IMR-90 (cell line): Measurements from ENCODE around the gene AXIN2. TPM values are rescaled to one million over a fixed set of nuclear protein-coding genes. Genes with fewer than 3 reads are reported as not detected.

Experiments used
- ATAC-seq: fragments of 200-7000 bp; cut with Tn5 transposase; 2 replicates; pipeline ENCODE4 v1.9.1; 2020; ENCODE audit warnings: low read depth, mild to moderate bottlenecking, moderate library complexity
- BruUV-seq: library from RNA; stranded (reverse); fragments of 400-500 nt; replicated peaks from 2 replicates; lab custom pipeline; 2021; lab: Mats Ljungman, UMichigan
- CTCF ChIA-PET: fragments of 300-600 bp; formaldehyde crosslinking; extraction: SDS; loops from one replicate; lab custom pipeline; 2021; ENCODE audit warnings: antibody characterized with exemption; lab: Yijun Ruan, JAX
- POLR2A ChIA-PET: fragments of 300-600 bp; sonication (Branson Sonifier 250); formaldehyde crosslinking; loops from one replicate; lab custom pipeline; 2022; ENCODE audit warnings: antibody characterized with exemption; ENCODE audit not compliant: unreplicated experiment; lab: Charles Lee
- DNase-seq: peaks from one replicate; pipeline ENCODE4 v3.0.0; 2013
- H2AFZ ChIP-seq: replicated peaks from 2 replicates; pipeline ENCODE3; 2013; ENCODE audit warnings: low read length, mild to moderate bottlenecking; ENCODE audit not compliant: poor library complexity
- H2AK5ac ChIP-seq: 2 replicates; pipeline ENCODE4 v1.6.1; 2013; ENCODE audit warnings: low read depth, low read length, inconsistent platforms
- H2AK9ac ChIP-seq: replicated peaks from 2 replicates; pipeline ENCODE3; 2013; ENCODE audit warnings: mild to moderate bottlenecking, low read depth, low read length, moderate library complexity; ENCODE audit not compliant: poor library complexity
- H2BK120ac ChIP-seq: 2 replicates; pipeline ENCODE4 v1.6.1; 2013; ENCODE audit warnings: low read depth, low read length, inconsistent platforms
- H2BK15ac ChIP-seq: 3 replicates; pipeline ENCODE4 v1.6.1; 2013; ENCODE audit warnings: low read depth, low read length, inconsistent platforms
- H2BK20ac ChIP-seq: 2 replicates; pipeline ENCODE4 v1.6.1; 2013; ENCODE audit warnings: low read depth, mild to moderate bottlenecking, inconsistent platforms, low read length, moderate library complexity
- H2BK5ac ChIP-seq: 2 replicates; pipeline ENCODE4 v1.6.1; 2013; ENCODE audit warnings: mild to moderate bottlenecking, low read depth, low read length, inconsistent platforms; ENCODE audit not compliant: poor library complexity, severe bottlenecking
- H3K14ac ChIP-seq: replicated peaks from 2 replicates; pipeline ENCODE4 v1.6.1; 2013; ENCODE audit warnings: low read depth, low read length, inconsistent platforms
- H3K18ac ChIP-seq: 2 replicates; pipeline ENCODE4 v1.6.1; 2013; ENCODE audit warnings: low read depth, low read length, control low read depth
- H3K23ac ChIP-seq: 2 replicates; pipeline ENCODE4 v1.6.1; 2013; ENCODE audit warnings: low read depth, low read length, inconsistent platforms
- H3K27ac ChIP-seq: 2 replicates; pipeline ENCODE4 v1.5.1; 2013; ENCODE audit warnings: mild to moderate bottlenecking, control low read depth, low read length; ENCODE audit not compliant: insufficient read depth
- H3K27me3 ChIP-seq: 2 replicates; pipeline ENCODE4 v1.6.1; 2013; ENCODE audit warnings: low read length; ENCODE audit not compliant: control insufficient read depth, insufficient read depth
- H3K36me3 ChIP-seq: 2 replicates; pipeline ENCODE4 v1.6.1; 2013; ENCODE audit warnings: low read length, mixed read lengths; ENCODE audit not compliant: control insufficient read depth, insufficient read depth
- H3K4ac ChIP-seq: 2 replicates; pipeline ENCODE4 v1.6.1; 2013; ENCODE audit warnings: low read depth, low read length, inconsistent platforms
- H3K4me1 ChIP-seq: 2 replicates; pipeline ENCODE4 v1.6.1; 2013; ENCODE audit warnings: low read length, mixed read lengths; ENCODE audit not compliant: control insufficient read depth, insufficient read depth
- H3K4me2 ChIP-seq: 2 replicates; pipeline ENCODE4 v1.6.1; 2013; ENCODE audit warnings: low read depth, mild to moderate bottlenecking, control low read depth, low read length, moderate library complexity
- H3K4me3 ChIP-seq: 2 replicates; pipeline ENCODE4 v1.5.1; 2013; ENCODE audit warnings: low read depth, mild to moderate bottlenecking, control low read depth, low read length, moderate library complexity; ENCODE audit not compliant: insufficient read depth
- H3K56ac ChIP-seq: 2 replicates; pipeline ENCODE4 v1.6.1; 2013; ENCODE audit warnings: low read length, inconsistent platforms; ENCODE audit not compliant: insufficient read depth; ENCODE audit errors: extremely low read depth
- H3K79me1 ChIP-seq, 2 experiments: 2 replicates each; pipeline ENCODE4 v1.6.1; 2013; ENCODE audit warnings: low read length in 2 of 2, inconsistent platforms in 1 of 2, low read depth in 1 of 2
- H3K9ac ChIP-seq: 2 replicates; pipeline ENCODE4 v1.6.1; 2013; ENCODE audit warnings: low read depth, low read length, control low read depth
- H3K9me1 ChIP-seq: 2 replicates; pipeline ENCODE4 v1.6.1; 2013; ENCODE audit warnings: low read length, inconsistent platforms; ENCODE audit not compliant: insufficient read depth
- H3K9me3 ChIP-seq: 2 replicates; pipeline ENCODE4 v1.6.1; 2013; ENCODE audit warnings: low read length; ENCODE audit not compliant: control insufficient read depth, insufficient read depth
- H4K20me1 ChIP-seq: 2 replicates; pipeline ENCODE4 v1.6.1; 2013; ENCODE audit warnings: low read length, inconsistent platforms; ENCODE audit not compliant: insufficient read depth
- H4K5ac ChIP-seq: 2 replicates; pipeline ENCODE4 v1.6.1; 2013; ENCODE audit warnings: mild to moderate bottlenecking, low read depth, low read length, control low read depth
- H4K8ac ChIP-seq, 2 experiments: 2 replicates each; pipeline ENCODE4 v1.6.1; 2013; ENCODE audit warnings: low read depth in 2 of 2, low read length in 2 of 2, control low read depth in 1 of 2, inconsistent platforms in 1 of 2
- H4K91ac ChIP-seq: 2 replicates; pipeline ENCODE4 v1.6.1; 2013; ENCODE audit warnings: low read depth, low read length, inconsistent platforms; ENCODE audit not compliant: insufficient read depth
- BHLHE40 ChIP-seq: fragments of 150-350 bp; IDR thresholded peaks from 2 replicates; pipeline ENCODE4 v1.6.1; 2016; ENCODE audit warnings: mild to moderate bottlenecking, low read depth, low read length
- CEBPB ChIP-seq: IDR thresholded peaks from 2 replicates; pipeline ENCODE4 v1.6.1; 2012; ENCODE audit warnings: low read depth, low read length, improper control_type of control experiment
- ELK1 ChIP-seq: fragments of 150-350 bp; IDR thresholded peaks from 2 replicates; pipeline ENCODE4 v1.6.1; 2016; ENCODE audit warnings: low read depth, mild to moderate bottlenecking, low read length, moderate library complexity, borderline replicate concordance
- MAFK ChIP-seq: IDR thresholded peaks from 2 replicates; pipeline ENCODE4 v1.6.1; 2012; ENCODE audit warnings: low read depth, low read length, improper control_type of control experiment
- MAZ ChIP-seq: IDR thresholded peaks from 2 replicates; pipeline ENCODE4 v1.6.1; 2012; ENCODE audit warnings: low read depth, mild to moderate bottlenecking, low read length, improper control_type of control experiment, moderate library complexity, borderline replicate concordance
- MXI1 ChIP-seq: IDR thresholded peaks from 2 replicates; pipeline ENCODE4 v1.6.1; 2012; ENCODE audit warnings: low read depth, mild to moderate bottlenecking, low read length, moderate library complexity, borderline replicate concordance
- POLR2A ChIP-seq: IDR thresholded peaks from 2 replicates; pipeline ENCODE4 v1.6.1; 2012; ENCODE audit warnings: mild to moderate bottlenecking, low read depth, low read length
- RAD21 ChIP-seq: IDR thresholded peaks from 2 replicates; pipeline ENCODE4 v1.6.1; 2012; ENCODE audit warnings: low read length, improper control_type of control experiment
- RCOR1 ChIP-seq: IDR thresholded peaks from 2 replicates; pipeline ENCODE4 v1.6.1; 2012; ENCODE audit warnings: mild to moderate bottlenecking, low read length, improper control_type of control experiment; ENCODE audit not compliant: insufficient replicate concordance
- USF2 ChIP-seq: fragments of 150-350 bp; IDR thresholded peaks from 2 replicates; pipeline ENCODE4 v1.6.1; 2017; ENCODE audit warnings: mild to moderate bottlenecking, antibody characterized with exemption, low read length, low read depth
- WGBS, 2 experiments: methylation state at CpG; one replicate each; pipeline versions ENCODE4 v1.1.5 to v1.1.7; 2013; ENCODE audit warnings: missing lambda C conversion rate in 2 of 2; ENCODE audit not compliant: insufficient read length in 1 of 2; ENCODE audit errors: extremely low coverage in 2 of 2; 5-methylcytosine and 5-hydroxymethylcytosine counted together
- dilution Hi-C: fragments of 300-500 bp; cut with HindIII; formaldehyde crosslinking; loops from one replicate; pipeline ENCODE4 v1.14.3; 2018; ENCODE audit warnings: low sequenced_read_pairs; ENCODE audit not compliant: unreplicated experiment
- in situ Hi-C: fragments of 300-500 bp; cut with MboI; formaldehyde crosslinking; loops from 3 replicates; pipeline ENCODE4 v1.14.3; 2019; ENCODE audit warnings: low sequenced_read_pairs, inconsistent platforms, mixed read lengths
- intact Hi-C: fragments of 100-400 bp; cut with micrococcal nuclease; formaldehyde crosslinking; loops from 2 replicates; pipeline ENCODE4 v1.10.0; 2022
- polyA plus RNA-seq, 3 experiments: library from polyadenylated mRNA; depleted of rRNA; stranded (reverse); fragments of >200 nt; gene quantifications; 2 replicates each; pipeline ENCODE4 v1.2.3, GENCODE V29; 2012; ENCODE audit warnings: low replicate concordance in 1 of 3
- total RNA-seq: library from RNA; depleted of rRNA; stranded (reverse); fragments of >200 nt; gene quantifications from 2 replicates; pipeline ENCODE4 v1.2.3, GENCODE V29; 2012

Gene AXIN2
- total and polyA plus RNA-seq, 2 of the 4 experiments (the other 2 are of a cell fraction) = 0.91 to 1.8 TPM

- Histone ChIP-seq H3K18ac (no peak overlapping the region), H3K4me3 (no peak overlapping the region), H2AK5ac (no peak overlapping the region), H4K20me1 (no peaks in the 10 kb centered on the region), H3K79me1 (no peaks in the 10 kb centered on the region), H3K23ac (no peak overlapping the region), H4K8ac (no peak overlapping the region), H3K14ac (peak overlapping the region; percentile 66; the same call in 1 of the 2 replicates), H2BK20ac (no peak overlapping the region), H3K4ac (no peak overlapping the region), H4K91ac (no peak overlapping the region), H2BK5ac (no peak overlapping the region), H2BK120ac (no peak overlapping the region), H4K5ac (no peak overlapping the region), H3K4me2 (no peak overlapping the region), H3K9me3 (peaks cover 2% of the 10 kb centered on the region; the same call in 1 of the 2 replicates), H3K4me1 (peaks cover 6% of the 10 kb centered on the region; the same call in 1 of the 2 replicates), H2AFZ (peak overlapping the region; percentile 68), H2BK15ac (no peak overlapping the region), H3K9me1 (peaks cover 2% of the 10 kb centered on the region; the same call in 1 of the 2 replicates), H3K56ac (no peak overlapping the region), H3K27ac (no peak overlapping the region), H3K36me3 (no peaks in the 10 kb centered on the region), H3K9ac (no peak overlapping the region), H2AK9ac (no peak overlapping the region), H3K27me3 (peaks cover 8% of the 10 kb centered on the region)
- intact Hi-C loops = no loop called here
- WGBS, 2 experiments = 17% methylated on average over 1 of the region's 5 CpGs; no CpG with 5 or more reads in 1 of the 2 experiments
- ChIA-PET POLR2A (no interaction called here), CTCF (no interaction called here)
- ATAC-seq = no peak
- in situ Hi-C loops = no loop called here
- dilution Hi-C loops = no loop called here
- peak; percentile 14 for DNase-seq
- no TSS peak for BruUV-seq
- TF ChIP-seq POLR2A (no peak), BHLHE40 (no peak), RAD21 (no peak), CEBPB (no peak), RCOR1 (no peak), MAFK (no peak), USF2 (no peak), MAZ (no peak), MXI1 (no peak), ELK1 (no peak)
Measured at GRCh38 chr17:65514541-65514940, 46.9 kb downstream of the AXIN2 start.
